HFFc6 (cell line): ENCODE data around the gene MBOAT1. TPM values are rescaled to one million over a fixed set of nuclear protein-coding genes. Genes with fewer than 3 reads are reported as not detected.

ENCODE experiments used
- DNase-seq: peaks from one replicate; pipeline ENCODE4 v3.0.0-alpha.2; 2018
- H3K27ac Mint-ChIP-seq: 2 replicates; pipeline ENCODE4 v1.8.0; 2020; ENCODE audit warnings: mild to moderate bottlenecking, mixed read lengths
- H3K27me3 Mint-ChIP-seq: 2 replicates; pipeline ENCODE4 v1.8.0; 2021; ENCODE audit warnings: mild to moderate bottlenecking, moderate library complexity, mixed read lengths; ENCODE audit not compliant: insufficient read depth
- H3K36me3 Mint-ChIP-seq: 2 replicates; pipeline ENCODE4 v1.8.0; 2021; ENCODE audit warnings: low read depth, mixed read lengths
- H3K4me1 Mint-ChIP-seq: 2 replicates; pipeline ENCODE4 v1.8.0; 2020; ENCODE audit warnings: low read depth, mixed read lengths
- H3K4me3 Mint-ChIP-seq: 2 replicates; pipeline ENCODE4 v1.8.0; 2020; ENCODE audit warnings: mild to moderate bottlenecking, moderate library complexity, mixed read lengths
- H3K9me3 Mint-ChIP-seq: 2 replicates; pipeline ENCODE4 v1.8.0; 2020; ENCODE audit warnings: mild to moderate bottlenecking, mixed read lengths
- CTCF ChIP-seq: fragments of 200-600 bp; sonication (generic); IDR thresholded peaks from 2 replicates; pipeline ENCODE4 v1.5.0; 2021; ENCODE audit warnings: antibody characterized with exemption, mild to moderate bottlenecking
- total RNA-seq, 6 experiments: library from RNA; stranded (reverse); fragmentation: NEBNext Ultra II Directional; extraction: Animal tissue kit (Norgen Biotek cat#: 25700); gene quantifications; 2 replicates in 1 of 6; 3 replicates in 5 of 6; pipeline ENCODE4 v1.2.3, GENCODE V29; 2021

Gene MBOAT1
- total RNA-seq, 6 experiments from 2014 or later = 5.4 to 7.7 (median 6.1) TPM

- no peak for TF ChIP-seq CTCF
- no peaks in the 10 kb centered on the region for H3K4me1 Mint-ChIP-seq
- peaks cover 6% of the 10 kb centered on the region for H3K27me3 Mint-ChIP-seq
Observed at GRCh38 chr6:20232188-20232587, 19.9 kb upstream of the MBOAT1 start.

GRCh38 chr6:20230401-20231119 lies 18.3 kb upstream of the MBOAT1 start:
- no peak overlapping the region for H3K27ac Mint-ChIP-seq
- no peak overlapping the region for H3K4me3 Mint-ChIP-seq
- H3K9me3 Mint-ChIP-seq = no peaks in the 10 kb centered on the region
- no peak for TF ChIP-seq CTCF
- H3K36me3 Mint-ChIP-seq = no peaks in the 10 kb centered on the region
- no peak for DNase-seq
- H3K4me1 Mint-ChIP-seq = no peaks in the 10 kb centered on the region
- peaks cover 6% of the 10 kb centered on the region for H3K27me3 Mint-ChIP-seq

More at GRCh38 chr6:20232188-20232587, 19.9 kb upstream of the MBOAT1 start:
- H3K36me3 Mint-ChIP-seq = no peaks in the 10 kb centered on the region
- no peaks in the 10 kb centered on the region for H3K9me3 Mint-ChIP-seq
- H3K4me3 Mint-ChIP-seq = no peak overlapping the region
- DNase-seq = no peak
- no peak overlapping the region for H3K27ac Mint-ChIP-seq

- Mint-ChIP-seq H3K36me3 (no peaks in the 10 kb centered on the region), H3K9me3 (no peaks in the 10 kb centered on the region), H3K27me3 (peaks cover 5% of the 10 kb centered on the region), H3K27ac (no peak overlapping the region), H3K4me3 (no peak overlapping the region), H3K4me1 (no peaks in the 10 kb centered on the region)
- DNase-seq = no peak
- no peak for TF ChIP-seq CTCF
Observed at GRCh38 chr6:20229881-20230280, 17.6 kb upstream of the MBOAT1 start.

- no peaks in the 10 kb centered on the region for H3K9me3 Mint-ChIP-seq
- H3K4me3 Mint-ChIP-seq = no peak overlapping the region
- H3K27me3 Mint-ChIP-seq = no peaks in the 10 kb centered on the region
- TF ChIP-seq CTCF = no peak
- DNase-seq = no peak
- no peaks in the 10 kb centered on the region for H3K36me3 Mint-ChIP-seq
- H3K4me1 Mint-ChIP-seq = no peaks in the 10 kb centered on the region
- H3K27ac Mint-ChIP-seq = no peak overlapping the region
Observed at GRCh38 chr6:20227350-20227749, 15.1 kb upstream of the MBOAT1 start.

GRCh38 chr6:20223141-20223540 lies 10.9 kb upstream of the MBOAT1 start:
- Mint-ChIP-seq H3K27ac (no peak overlapping the region), H3K36me3 (no peaks in the 10 kb centered on the region), H3K27me3 (no peaks in the 10 kb centered on the region; the same call in 1 of the 2 replicates), H3K4me1 (no peaks in the 10 kb centered on the region), H3K9me3 (no peaks in the 10 kb centered on the region), H3K4me3 (no peak overlapping the region)
- no peak for TF ChIP-seq CTCF
- no peak for DNase-seq
